Cardiac fibroblast (primary cell): ENCODE data around the gene DHX57.

Experiments
- DNase-seq, 2 donors: peaks; one replicate each; pipeline versions ENCODE4 v3.0.0 to v3.0.0-alpha.2; 2010; ENCODE audit warnings: low read depth in 2 of 2
- H3K4me3 ChIP-seq, 2 donors: replicated peaks in 1 of 2; 1 replicate in 1 of 2; 2 replicates in 1 of 2; pipeline ENCODE4 v1.5.1; 2011; ENCODE audit warnings: low read depth in 2 of 2, low read length in 2 of 2, mild to moderate bottlenecking in 2 of 2, moderate library complexity in 1 of 2
- CTCF ChIP-seq: IDR thresholded peaks from one replicate; pipeline ENCODE4 v1.5.1; 2011; ENCODE audit warnings: low read depth, mild to moderate bottlenecking, low read length, inconsistent platforms

DHX57 gene

GRCh38 chr2:38754506-38754905 lies 121.2 kb downstream of the DHX57 start:
- no peak overlapping the region for H3K4me3 ChIP-seq
- no peak for DNase-seq
- TF ChIP-seq CTCF: no peak

GRCh38 chr2:38754049-38754448 lies 121.7 kb downstream of the DHX57 start:
- DNase-seq: no peak
- TF ChIP-seq CTCF: no peak
- H3K4me3 ChIP-seq: no peak overlapping the region

- no peak for TF ChIP-seq CTCF
- H3K4me3 ChIP-seq: peak overlapping the region; percentile 42 to 57
- DNase-seq: no peak
Measured at GRCh38 chr2:38751596-38752410, 123.9 kb downstream of the DHX57 start.

GRCh38 chr2:38750891-38751595 lies 124.7 kb downstream of the DHX57 start, which contains the start of gene SRSF7:
Gene SRSF7 (minus strand): TSS chr2:38751361. CDS start chr2:38751256, 105 bp downstream.
- no peak for TF ChIP-seq CTCF
- peak within 1 kb of the TSS; percentile 98 to 100 for H3K4me3 ChIP-seq
- DNase-seq: peak; percentile 100

GRCh38 chr2:38750011-38750890 lies 125.5 kb downstream of the DHX57 start:
- peak overlapping the region; percentile 98 to 100 for H3K4me3 ChIP-seq
- TF ChIP-seq CTCF: no peak
- peak; percentile 31 to 46 for DNase-seq
